ENCODE measurements around the gene PLPPR5.
"Not testable (repeated sequence)": the region's sequence is repeated elsewhere in the genome, so short reads cannot be mapped to it uniquely, and the experiment has no call there.

Gene PLPPR5

GRCh38 chr1:99004861-99005442, at the start of gene PLPPR5:
TSS of gene PLPPR5 (minus strand) at chr1:99004861. CDS start at chr1:99004671, 190 bp downstream.
- no peak for DNase-seq

GRCh38 chr1:99051611-99052283, 47.1 kb upstream of the PLPPR5 start:
- no peak for DNase-seq

- no peak for DNase-seq
These were observed 45.1 kb upstream of the PLPPR5 start for GRCh38 chr1:99049745-99050144.

- DNase-seq, result not testable (repeated sequence)
These were observed 32.1 kb upstream of the PLPPR5 start for GRCh38 chr1:99036746-99037145.

- no peak for DNase-seq
These were observed 13.7 kb upstream of the PLPPR5 start for GRCh38 chr1:99018313-99018712.

- no peak for DNase-seq
These were observed 13.0 kb upstream of the PLPPR5 start for GRCh38 chr1:99017655-99018054.

GRCh38 chr1:99010679-99011078, 6.0 kb upstream of the PLPPR5 start:
- no peak for DNase-seq

- DNase-seq, result no peak
These were observed 2.7 kb upstream of the PLPPR5 start for GRCh38 chr1:99007366-99007765.

GRCh38 chr1:99005537-99005942, 879 bp upstream of the PLPPR5 start:
- no peak for DNase-seq

- DNase-seq, result no peak
These were observed 304 bp downstream of the PLPPR5 start for GRCh38 chr1:99004254-99004860.

- DNase-seq, result no peak
These were observed 944 bp downstream of the PLPPR5 start for GRCh38 chr1:99003581-99004253.

- DNase-seq, result no peak
These were observed 11.8 kb downstream of the PLPPR5 start for GRCh38 chr1:98992844-98993243.

- no peak for DNase-seq
These were observed 13.3 kb downstream of the PLPPR5 start for GRCh38 chr1:98991127-98992012.

- DNase-seq, result no peak
These were observed 15.1 kb downstream of the PLPPR5 start for GRCh38 chr1:98989556-98989907.

- no peak for DNase-seq
These were observed 15.6 kb downstream of the PLPPR5 start for GRCh38 chr1:98988904-98989555.

- no peak for DNase-seq
These were observed 19.0 kb downstream of the PLPPR5 start for GRCh38 chr1:98985687-98986086.

- DNase-seq, result no peak
These were observed 22.6 kb downstream of the PLPPR5 start for GRCh38 chr1:98981917-98982513.

GRCh38 chr1:98979463-98979862, 25.2 kb downstream of the PLPPR5 start:
- DNase-seq, result no peak

GRCh38 chr1:98975810-98976209, 28.9 kb downstream of the PLPPR5 start:
- DNase-seq, result no peak

GRCh38 chr1:98975113-98975512, 29.5 kb downstream of the PLPPR5 start:
- DNase-seq, result no peak

GRCh38 chr1:98969798-98970490, 34.7 kb downstream of the PLPPR5 start:
- no peak for DNase-seq
